HepG2 (cell line): ENCODE data around the gene WDCP. TPM values are rescaled to one million over a fixed set of nuclear protein-coding genes. Genes with fewer than 3 reads are reported as not detected.

Source experiments
- BHLHE40 ChIP-seq: IDR thresholded peaks from 2 replicates; pipeline ENCODE4 v1.6.1; 2011; ENCODE audit warnings: low read length, improper control_type of control experiment
- BRCA1 ChIP-seq: sonication (generic); formaldehyde crosslinking; IDR thresholded peaks from 2 replicates; pipeline ENCODE4 v1.4.0; 2020; ENCODE audit warnings: missing genetic modification reagents
- FOXJ3 ChIP-seq: sonication (generic); formaldehyde crosslinking; IDR thresholded peaks from 2 replicates; pipeline ENCODE4 v1.4.0; 2020; ENCODE audit warnings: missing genetic modification reagents, mild to moderate bottlenecking, borderline replicate concordance
- PRPF4 ChIP-seq: fragments of 200-400 bp; formaldehyde crosslinking; IDR thresholded peaks from 2 replicates; pipeline ENCODE4 v1.6.1; 2016; ENCODE audit warnings: low read length, low read depth; ENCODE audit not compliant: poor library complexity, severe bottlenecking
- ZBTB38 ChIP-seq: sonication (generic); formaldehyde crosslinking; IDR thresholded peaks from 2 replicates; pipeline ENCODE4 v1.5.1; 2020; ENCODE audit warnings: mild to moderate bottlenecking, missing genetic modification reagents
- ZC3H13 ChIP-seq: sonication (generic); formaldehyde crosslinking; IDR thresholded peaks from 2 replicates; pipeline ENCODE4 v1.8.1; 2023; ENCODE audit warnings: mild to moderate bottlenecking, missing genetic modification reagents, moderate library complexity
- ZNF430 ChIP-seq: sonication (generic); formaldehyde crosslinking; IDR thresholded peaks from 2 replicates; pipeline ENCODE4 v1.9.0; 2021; ENCODE audit warnings: mild to moderate bottlenecking, missing genetic modification reagents
- ZNF484 ChIP-seq: sonication (generic); formaldehyde crosslinking; IDR thresholded peaks from 2 replicates; pipeline ENCODE4 v1.5.1; 2020; ENCODE audit warnings: mild to moderate bottlenecking, low read depth, missing genetic modification reagents, borderline replicate concordance
- ZNF557 ChIP-seq: sonication (generic); formaldehyde crosslinking; IDR thresholded peaks from 2 replicates; pipeline ENCODE4 v1.4.0; 2020; ENCODE audit warnings: missing genetic modification reagents
- polyA plus RNA-seq, 8 experiments: library from polyadenylated mRNA; depleted of rRNA in 3 of 8; stranded (reverse) in 7 of 8; unstranded in 1 of 8; fragments of >200 nt; fragmentation: Illumina TruSeq in 4 of 8; extraction: Trizol in 4 of 8; gene quantifications; 2 replicates each; pipeline versions ENCODE4 v1.2.1 to v1.2.3, GENCODE V29; 2011 to 2016; ENCODE audit warnings: low read depth in 4 of 8, missing spikeins in 1 of 8, mixed read lengths in 1 of 8; ENCODE audit not compliant: insufficient read depth in 1 of 8
- total RNA-seq, 5 experiments: library from RNA; depleted of rRNA; stranded (reverse); fragments of >200 nt; fragmentation: Illumina TruSeq; extraction: Trizol; gene quantifications; 2 replicates each; pipeline ENCODE4 v1.2.3, GENCODE V29; 2016; ENCODE audit warnings: low read depth in 1 of 5
- TF ChIP-seq, protein P1 (sequence below): sonication (generic); formaldehyde crosslinking; IDR thresholded peaks from 2 replicates; pipeline ENCODE4 v1.5.0; 2020; ENCODE audit warnings: missing genetic modification reagents
- TF ChIP-seq, protein P2 (sequence below): sonication (generic); formaldehyde crosslinking; IDR thresholded peaks from 2 replicates; pipeline ENCODE4 v1.5.1; 2020; ENCODE audit warnings: mild to moderate bottlenecking, missing genetic modification reagents, moderate library complexity
- TF ChIP-seq, protein P3 (sequence below): sonication (generic); formaldehyde crosslinking; conservative IDR thresholded peaks from 2 replicates; pipeline ENCODE4 v1.8.0; 2022; ENCODE audit warnings: missing genetic modification reagents
- TF ChIP-seq, protein P4 (sequence below): sonication (generic); formaldehyde crosslinking; IDR thresholded peaks from 2 replicates; pipeline ENCODE4 v1.5.0; 2020; ENCODE audit warnings: mild to moderate bottlenecking, missing genetic modification reagents
- TF ChIP-seq, protein P5 (sequence below): sonication (generic); formaldehyde crosslinking; IDR thresholded peaks from 2 replicates; pipeline ENCODE4 v1.5.0; 2020; ENCODE audit warnings: missing genetic modification reagents, mild to moderate bottlenecking, borderline replicate concordance
- TF ChIP-seq, protein P6 (sequence below): IDR thresholded peaks from 2 replicates; pipeline ENCODE4 v1.6.1; 2016; ENCODE audit warnings: missing compliant biosample characterization, missing genetic modification reagents, borderline replicate concordance

WDCP gene
- total and polyA plus RNA-seq, 2 of the 13 experiments (the other 11 are each of a cell fraction or from before 2014, with no cell fraction given), result 17.4 to 22.6 TPM

DNA sequence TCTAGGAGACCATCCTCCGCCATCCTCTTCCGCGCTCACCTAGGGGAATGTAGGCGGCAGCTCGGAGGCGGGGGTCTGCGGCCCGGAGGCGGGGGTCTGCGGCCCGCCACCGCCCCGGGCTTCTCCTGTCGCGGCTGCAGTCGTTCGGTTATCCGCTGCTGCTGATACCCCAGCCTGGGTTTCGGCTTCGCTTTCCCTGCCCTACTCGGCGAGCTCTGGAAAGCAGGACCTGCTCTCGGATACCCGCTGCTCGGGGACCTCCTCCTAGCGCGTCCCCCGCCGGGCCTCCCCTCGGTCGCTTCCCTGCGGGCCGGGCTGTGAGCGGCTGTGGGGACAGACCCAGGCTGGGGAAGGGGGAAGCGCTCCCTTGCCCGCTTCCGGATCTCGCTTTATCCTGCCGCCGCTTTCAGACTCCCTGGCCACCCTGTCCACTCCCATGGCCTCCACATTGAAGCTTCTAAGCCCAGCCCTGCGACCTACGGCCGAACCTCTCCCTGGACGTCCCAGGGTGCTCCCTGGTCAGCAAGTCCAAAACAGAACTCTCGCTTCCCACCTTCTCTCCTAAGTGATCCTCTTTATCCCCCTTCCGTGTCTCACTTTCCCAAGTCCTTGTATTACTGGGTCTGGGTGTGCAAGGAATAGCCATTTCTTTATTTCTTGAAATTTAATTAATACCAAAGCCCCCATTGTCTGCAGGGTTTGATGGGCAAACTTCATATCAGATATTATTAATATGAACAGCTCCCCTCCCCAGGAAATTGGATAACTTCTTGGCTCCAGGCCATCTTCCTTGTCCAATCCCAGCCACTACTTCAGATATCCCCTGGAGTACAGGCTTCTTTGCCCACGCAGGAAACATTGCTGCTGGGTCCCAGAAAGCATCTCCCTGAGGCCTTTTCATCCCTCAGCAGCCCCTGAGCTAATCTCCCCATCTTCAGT, 3.1 kb upstream of the WDCP start (continued):
- TF ChIP-seq, protein P1, sequence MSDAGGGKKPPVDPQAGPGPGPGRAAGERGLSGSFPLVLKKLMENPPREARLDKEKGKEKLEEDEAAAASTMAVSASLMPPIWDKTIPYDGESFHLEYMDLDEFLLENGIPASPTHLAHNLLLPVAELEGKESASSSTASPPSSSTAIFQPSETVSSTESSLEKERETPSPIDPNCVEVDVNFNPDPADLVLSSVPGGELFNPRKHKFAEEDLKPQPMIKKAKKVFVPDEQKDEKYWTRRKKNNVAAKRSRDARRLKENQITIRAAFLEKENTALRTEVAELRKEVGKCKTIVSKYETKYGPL (CRISPR knock-in tag), result no peak
- TF ChIP-seq FOXJ3 (CRISPR knock-in tag) (no peak), ZNF557 (CRISPR knock-in tag) (no peak), ZNF430 (CRISPR knock-in tag) (no peak), BRCA1 (CRISPR knock-in tag) (no peak), ZNF484 (CRISPR knock-in tag) (0 out of 2 replicates have a peak, but pooled peaks have one; percentile 41), ZBTB38 (CRISPR knock-in tag) (no peak), ZC3H13 (CRISPR knock-in tag) (no peak), BHLHE40 (no peak), PRPF4 (no peak)
- TF ChIP-seq, protein P2, sequence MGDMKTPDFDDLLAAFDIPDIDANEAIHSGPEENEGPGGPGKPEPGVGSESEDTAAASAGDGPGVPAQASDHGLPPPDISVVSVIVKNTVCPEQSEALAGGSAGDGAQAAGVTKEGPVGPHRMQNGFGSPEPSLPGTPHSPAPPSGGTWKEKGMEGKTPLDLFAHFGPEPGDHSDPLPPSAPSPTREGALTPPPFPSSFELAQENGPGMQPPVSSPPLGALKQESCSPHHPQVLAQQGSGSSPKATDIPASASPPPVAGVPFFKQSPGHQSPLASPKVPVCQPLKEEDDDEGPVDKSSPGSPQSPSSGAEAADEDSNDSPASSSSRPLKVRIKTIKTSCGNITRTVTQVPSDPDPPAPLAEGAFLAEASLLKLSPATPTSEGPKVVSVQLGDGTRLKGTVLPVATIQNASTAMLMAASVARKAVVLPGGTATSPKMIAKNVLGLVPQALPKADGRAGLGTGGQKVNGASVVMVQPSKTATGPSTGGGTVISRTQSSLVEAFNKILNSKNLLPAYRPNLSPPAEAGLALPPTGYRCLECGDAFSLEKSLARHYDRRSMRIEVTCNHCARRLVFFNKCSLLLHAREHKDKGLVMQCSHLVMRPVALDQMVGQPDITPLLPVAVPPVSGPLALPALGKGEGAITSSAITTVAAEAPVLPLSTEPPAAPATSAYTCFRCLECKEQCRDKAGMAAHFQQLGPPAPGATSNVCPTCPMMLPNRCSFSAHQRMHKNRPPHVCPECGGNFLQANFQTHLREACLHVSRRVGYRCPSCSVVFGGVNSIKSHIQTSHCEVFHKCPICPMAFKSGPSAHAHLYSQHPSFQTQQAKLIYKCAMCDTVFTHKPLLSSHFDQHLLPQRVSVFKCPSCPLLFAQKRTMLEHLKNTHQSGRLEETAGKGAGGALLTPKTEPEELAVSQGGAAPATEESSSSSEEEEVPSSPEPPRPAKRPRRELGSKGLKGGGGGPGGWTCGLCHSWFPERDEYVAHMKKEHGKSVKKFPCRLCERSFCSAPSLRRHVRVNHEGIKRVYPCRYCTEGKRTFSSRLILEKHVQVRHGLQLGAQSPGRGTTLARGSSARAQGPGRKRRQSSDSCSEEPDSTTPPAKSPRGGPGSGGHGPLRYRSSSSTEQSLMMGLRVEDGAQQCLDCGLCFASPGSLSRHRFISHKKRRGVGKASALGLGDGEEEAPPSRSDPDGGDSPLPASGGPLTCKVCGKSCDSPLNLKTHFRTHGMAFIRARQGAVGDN (CRISPR knock-in tag), result peak; percentile 67; the same call in 1 of the 2 replicates
- TF ChIP-seq, protein P3, sequence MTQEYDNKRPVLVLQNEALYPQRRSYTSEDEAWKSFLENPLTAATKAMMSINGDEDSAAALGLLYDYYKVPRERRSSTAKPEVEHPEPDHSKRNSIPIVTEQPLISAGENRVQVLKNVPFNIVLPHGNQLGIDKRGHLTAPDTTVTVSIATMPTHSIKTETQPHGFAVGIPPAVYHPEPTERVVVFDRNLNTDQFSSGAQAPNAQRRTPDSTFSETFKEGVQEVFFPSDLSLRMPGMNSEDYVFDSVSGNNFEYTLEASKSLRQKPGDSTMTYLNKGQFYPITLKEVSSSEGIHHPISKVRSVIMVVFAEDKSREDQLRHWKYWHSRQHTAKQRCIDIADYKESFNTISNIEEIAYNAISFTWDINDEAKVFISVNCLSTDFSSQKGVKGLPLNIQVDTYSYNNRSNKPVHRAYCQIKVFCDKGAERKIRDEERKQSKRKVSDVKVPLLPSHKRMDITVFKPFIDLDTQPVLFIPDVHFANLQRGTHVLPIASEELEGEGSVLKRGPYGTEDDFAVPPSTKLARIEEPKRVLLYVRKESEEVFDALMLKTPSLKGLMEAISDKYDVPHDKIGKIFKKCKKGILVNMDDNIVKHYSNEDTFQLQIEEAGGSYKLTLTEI (CRISPR knock-in tag), result no peak
- TF ChIP-seq, protein P4, sequence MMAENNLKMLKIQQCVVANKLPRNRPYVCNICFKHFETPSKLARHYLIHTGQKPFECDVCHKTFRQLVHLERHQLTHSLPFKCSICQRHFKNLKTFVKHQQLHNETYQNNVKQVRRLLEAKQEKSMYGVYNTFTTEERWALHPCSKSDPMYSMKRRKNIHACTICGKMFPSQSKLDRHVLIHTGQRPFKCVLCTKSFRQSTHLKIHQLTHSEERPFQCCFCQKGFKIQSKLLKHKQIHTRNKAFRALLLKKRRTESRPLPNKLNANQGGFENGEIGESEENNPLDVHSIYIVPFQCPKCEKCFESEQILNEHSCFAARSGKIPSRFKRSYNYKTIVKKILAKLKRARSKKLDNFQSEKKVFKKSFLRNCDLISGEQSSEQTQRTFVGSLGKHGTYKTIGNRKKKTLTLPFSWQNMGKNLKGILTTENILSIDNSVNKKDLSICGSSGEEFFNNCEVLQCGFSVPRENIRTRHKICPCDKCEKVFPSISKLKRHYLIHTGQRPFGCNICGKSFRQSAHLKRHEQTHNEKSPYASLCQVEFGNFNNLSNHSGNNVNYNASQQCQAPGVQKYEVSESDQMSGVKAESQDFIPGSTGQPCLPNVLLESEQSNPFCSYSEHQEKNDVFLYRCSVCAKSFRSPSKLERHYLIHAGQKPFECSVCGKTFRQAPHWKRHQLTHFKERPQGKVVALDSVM (CRISPR knock-in tag), result peak; percentile 51; the same call in 1 of the 2 replicates
- TF ChIP-seq, protein P5, sequence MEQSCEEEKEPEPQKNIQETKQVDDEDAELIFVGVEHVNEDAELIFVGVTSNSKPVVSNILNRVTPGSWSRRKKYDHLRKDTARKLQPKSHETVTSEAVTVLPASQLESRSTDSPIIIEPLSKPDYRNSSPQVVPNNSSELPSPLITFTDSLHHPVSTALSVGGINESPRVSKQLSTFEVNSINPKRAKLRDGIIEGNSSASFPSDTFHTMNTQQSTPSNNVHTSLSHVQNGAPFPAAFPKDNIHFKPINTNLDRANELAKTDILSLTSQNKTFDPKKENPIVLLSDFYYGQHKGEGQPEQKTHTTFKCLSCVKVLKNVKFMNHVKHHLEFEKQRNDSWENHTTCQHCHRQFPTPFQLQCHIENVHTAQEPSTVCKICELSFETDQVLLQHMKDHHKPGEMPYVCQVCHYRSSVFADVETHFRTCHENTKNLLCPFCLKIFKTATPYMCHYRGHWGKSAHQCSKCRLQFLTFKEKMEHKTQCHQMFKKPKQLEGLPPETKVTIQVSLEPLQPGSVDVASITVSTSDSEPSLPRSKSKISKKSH (CRISPR knock-in tag), result no peak
- TF ChIP-seq, protein P6, sequence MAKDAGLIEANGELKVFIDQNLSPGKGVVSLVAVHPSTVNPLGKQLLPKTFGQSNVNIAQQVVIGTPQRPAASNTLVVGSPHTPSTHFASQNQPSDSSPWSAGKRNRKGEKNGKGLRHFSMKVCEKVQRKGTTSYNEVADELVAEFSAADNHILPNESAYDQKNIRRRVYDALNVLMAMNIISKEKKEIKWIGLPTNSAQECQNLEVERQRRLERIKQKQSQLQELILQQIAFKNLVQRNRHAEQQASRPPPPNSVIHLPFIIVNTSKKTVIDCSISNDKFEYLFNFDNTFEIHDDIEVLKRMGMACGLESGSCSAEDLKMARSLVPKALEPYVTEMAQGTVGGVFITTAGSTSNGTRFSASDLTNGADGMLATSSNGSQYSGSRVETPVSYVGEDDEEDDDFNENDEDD (CRISPR knock-in tag), result no peak
